Testis (tissue), 2 donors: Measurements from ENCODE around the gene CHST8.

Experiments used
- POLR2A ChIP-seq: fragments of 450-650 bp; IDR thresholded peaks from one replicate; pipeline ENCODE4 v1.6.1; 2017; ENCODE audit warnings: antibody characterized with exemption, mild to moderate bottlenecking, moderate library complexity
- TF ChIP-seq, protein P1 (sequence below), 3 experiments: fragments of 450-650 bp in 2 of 3; fragments of 200-600 bp in 1 of 3; sonication (generic) in 1 of 3; IDR thresholded peaks; one replicate each; pipeline ENCODE4 v1.5.1; 2016 to 2019; ENCODE audit warnings: antibody characterized with exemption in 3 of 3, mild to moderate bottlenecking in 2 of 3, moderate library complexity in 1 of 3

DNA sequence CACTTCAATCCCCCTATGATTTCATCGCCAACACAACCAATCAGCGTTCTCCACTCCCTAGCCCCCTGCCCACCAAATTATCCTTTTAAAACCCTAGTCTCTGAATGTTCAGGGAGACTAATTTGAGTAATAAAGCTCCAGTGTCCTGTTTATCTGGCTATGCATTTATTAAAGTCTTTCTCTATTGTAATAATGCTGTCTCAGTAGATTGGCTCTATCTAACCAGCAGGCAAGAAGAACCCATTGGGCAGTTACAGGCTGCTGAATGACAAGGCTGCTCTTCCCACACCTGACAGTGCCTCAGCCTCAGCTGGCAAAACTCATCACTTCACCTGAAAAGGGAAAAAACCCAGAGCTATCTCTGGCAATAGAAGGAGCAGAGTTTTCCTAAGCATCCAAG, 20.2 kb upstream of the CHST8 start:
- no peak for TF ChIP-seq POLR2A
- TF ChIP-seq, protein P1, sequence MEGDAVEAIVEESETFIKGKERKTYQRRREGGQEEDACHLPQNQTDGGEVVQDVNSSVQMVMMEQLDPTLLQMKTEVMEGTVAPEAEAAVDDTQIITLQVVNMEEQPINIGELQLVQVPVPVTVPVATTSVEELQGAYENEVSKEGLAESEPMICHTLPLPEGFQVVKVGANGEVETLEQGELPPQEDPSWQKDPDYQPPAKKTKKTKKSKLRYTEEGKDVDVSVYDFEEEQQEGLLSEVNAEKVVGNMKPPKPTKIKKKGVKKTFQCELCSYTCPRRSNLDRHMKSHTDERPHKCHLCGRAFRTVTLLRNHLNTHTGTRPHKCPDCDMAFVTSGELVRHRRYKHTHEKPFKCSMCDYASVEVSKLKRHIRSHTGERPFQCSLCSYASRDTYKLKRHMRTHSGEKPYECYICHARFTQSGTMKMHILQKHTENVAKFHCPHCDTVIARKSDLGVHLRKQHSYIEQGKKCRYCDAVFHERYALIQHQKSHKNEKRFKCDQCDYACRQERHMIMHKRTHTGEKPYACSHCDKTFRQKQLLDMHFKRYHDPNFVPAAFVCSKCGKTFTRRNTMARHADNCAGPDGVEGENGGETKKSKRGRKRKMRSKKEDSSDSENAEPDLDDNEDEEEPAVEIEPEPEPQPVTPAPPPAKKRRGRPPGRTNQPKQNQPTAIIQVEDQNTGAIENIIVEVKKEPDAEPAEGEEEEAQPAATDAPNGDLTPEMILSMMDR (IDR thresholded peaks at IDR 0.05), result no peak
